ENCODE results near the gene GAS7. TPM values are rescaled to one million over a fixed set of nuclear protein-coding genes. Genes with fewer than 3 reads are reported as not detected.
A peak's percentile ranks its signal among the peaks of the same experiment; 100 is the strongest.
"Not testable (repeated sequence)": the region's sequence is repeated elsewhere in the genome, so short reads cannot be mapped to it uniquely, and the experiment has no call there.

The GAS7 gene
- polyA plus RNA-seq, 3 donors = 13.0 to 16.9 (median 16.9) TPM

DNA sequence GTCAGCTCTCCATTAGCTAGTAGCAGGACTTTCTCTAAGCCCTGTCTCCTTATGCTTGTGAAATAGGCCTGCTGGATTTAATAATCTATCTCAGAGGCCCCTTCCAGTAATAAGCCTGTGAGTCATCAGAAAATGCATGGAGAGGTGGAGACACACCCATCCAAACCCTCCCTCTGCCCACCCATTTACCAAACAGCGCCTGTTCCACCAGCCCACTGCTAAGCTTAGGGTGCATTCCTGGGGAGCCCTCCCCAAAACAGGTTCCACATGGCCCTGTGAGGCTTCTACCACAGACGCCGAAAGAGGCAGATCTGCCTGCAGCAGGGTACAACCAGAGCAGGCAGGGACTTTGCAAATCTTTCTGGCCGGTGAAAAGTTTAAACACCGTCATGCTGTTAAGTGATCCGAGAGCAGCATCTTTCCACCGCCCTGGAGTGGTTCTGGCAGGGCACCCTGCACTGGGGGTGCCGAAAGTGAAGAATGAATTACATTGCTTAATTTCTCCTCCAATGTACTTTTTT, 99.3 kb downstream of the GAS7 start:
- no peak for DNase-seq (ENCODE audit: extremely low read depth in 1 of 11, low read depth in 9 of 11, low spot score in 4 of 11)

DNA sequence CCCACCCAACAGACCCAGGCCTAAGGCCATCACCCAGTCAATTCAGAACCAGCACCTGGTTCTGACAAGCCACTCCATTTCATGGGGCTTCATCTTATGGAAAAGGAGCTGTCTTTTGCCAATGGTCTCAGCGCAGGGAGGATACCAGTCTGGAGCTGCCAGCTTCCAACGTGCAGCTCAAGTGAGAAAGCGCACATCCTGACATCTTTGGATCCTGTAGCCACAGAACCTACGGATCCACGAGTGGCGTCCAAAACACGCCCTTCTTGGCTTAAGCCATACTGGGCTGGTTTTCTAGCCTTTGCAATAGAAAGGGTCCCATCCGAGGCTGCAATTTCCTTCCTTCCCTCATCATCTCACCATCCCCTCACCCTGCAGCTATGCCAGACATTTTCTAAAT, 101.8 kb downstream of the GAS7 start:
- no peak for DNase-seq (ENCODE audit: extremely low read depth in 1 of 11, low read depth in 9 of 11, low spot score in 4 of 11)

DNA sequence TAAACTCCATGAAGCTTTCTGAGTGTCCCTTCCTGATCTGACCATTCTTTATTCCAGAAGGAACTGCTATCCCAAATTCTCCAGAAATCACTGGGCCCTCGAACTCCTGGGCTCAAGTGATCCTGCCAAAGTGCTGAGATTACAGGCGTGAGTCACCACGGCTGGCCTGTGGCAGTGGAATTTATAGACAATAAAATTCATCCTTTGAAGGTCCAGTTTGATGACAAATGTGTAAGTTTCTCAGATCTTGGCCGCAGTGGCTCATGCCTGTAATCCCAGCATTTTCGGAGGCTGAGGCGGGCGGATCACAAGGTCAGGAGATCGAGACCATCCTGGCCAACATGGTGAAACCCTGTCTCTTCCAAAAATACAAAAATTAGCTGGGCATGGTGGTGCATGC, 103.1 kb downstream of the GAS7 start:
- not testable (repeated sequence) for DNase-seq (ENCODE audit: extremely low read depth in 1 of 11, low read depth in 9 of 11, low spot score in 4 of 11)

GRCh38 chr17:10094797-10095196, 103.6 kb downstream of the GAS7 start:
- DNase-seq (ENCODE audit: extremely low read depth in 1 of 11, low read depth in 9 of 11, low spot score in 4 of 11) = no peak

GRCh38 chr17:10092595-10092994, 105.8 kb downstream of the GAS7 start:
- no peak for DNase-seq (ENCODE audit: extremely low read depth in 1 of 11, low read depth in 9 of 11, low spot score in 4 of 11)

DNA sequence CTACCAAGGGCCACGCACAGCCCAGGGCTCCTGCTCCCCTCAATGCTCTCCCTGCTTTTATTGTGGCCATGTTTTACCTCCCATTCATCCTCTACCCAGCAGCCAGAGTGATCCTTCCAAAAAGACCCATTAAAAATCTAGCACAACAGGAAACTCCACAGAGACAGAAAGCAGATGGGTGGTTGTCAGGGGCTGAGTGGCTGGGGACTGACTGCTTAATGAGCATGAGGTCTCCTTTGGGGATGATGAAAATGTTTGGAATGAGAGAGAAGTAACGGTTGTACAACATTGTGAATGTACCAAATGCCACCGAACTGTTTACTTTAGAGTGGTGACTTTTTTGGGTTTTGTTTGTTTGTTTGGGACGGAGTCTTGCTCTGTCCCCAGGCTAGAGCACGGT, 107.4 kb downstream of the GAS7 start:
- no peak for DNase-seq (ENCODE audit: extremely low read depth in 1 of 11, low read depth in 9 of 11, low spot score in 4 of 11)

DNA sequence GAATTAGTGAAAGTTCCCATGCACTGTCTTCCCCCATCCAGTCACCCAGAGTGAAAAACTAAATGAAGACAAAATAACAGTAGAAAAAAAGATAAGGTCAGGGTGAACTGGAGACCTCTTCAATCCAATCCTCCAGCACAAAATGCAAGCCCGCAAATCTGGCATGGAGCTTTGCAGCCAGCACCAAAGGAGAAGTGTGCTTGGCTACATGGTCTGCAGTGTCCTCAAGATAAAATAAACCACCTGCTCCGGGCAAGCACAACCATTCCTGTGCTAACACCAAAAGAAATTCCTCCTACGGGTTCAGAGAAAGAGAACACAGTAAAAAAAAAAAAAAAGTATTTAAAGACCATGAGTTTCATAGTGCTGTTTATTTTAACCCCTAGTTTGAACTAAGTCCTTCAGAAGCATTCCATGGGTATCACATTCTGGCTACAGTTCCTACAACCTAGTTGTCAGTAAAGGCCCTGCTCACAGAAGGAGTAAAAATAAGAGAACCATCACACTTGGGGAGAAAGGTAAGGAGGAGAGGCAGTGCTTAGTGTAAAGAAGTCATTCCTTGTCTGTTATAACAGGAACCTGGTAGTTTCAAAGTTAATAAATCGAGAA, 109.1 kb downstream of the GAS7 start:
- peak in 1 of 11 donors; percentile 34 for DNase-seq (ENCODE audit: extremely low read depth in 1 of 11, low read depth in 9 of 11, low spot score in 4 of 11)

- no peak for DNase-seq (ENCODE audit: extremely low read depth in 1 of 11, low read depth in 9 of 11, low spot score in 4 of 11)
Observed at GRCh38 chr17:10088444-10088843, 110.0 kb downstream of the GAS7 start.

GRCh38 chr17:10087355-10087754, 111.1 kb downstream of the GAS7 start:
- no peak for DNase-seq (ENCODE audit: extremely low read depth in 1 of 11, low read depth in 9 of 11, low spot score in 4 of 11)

DNA sequence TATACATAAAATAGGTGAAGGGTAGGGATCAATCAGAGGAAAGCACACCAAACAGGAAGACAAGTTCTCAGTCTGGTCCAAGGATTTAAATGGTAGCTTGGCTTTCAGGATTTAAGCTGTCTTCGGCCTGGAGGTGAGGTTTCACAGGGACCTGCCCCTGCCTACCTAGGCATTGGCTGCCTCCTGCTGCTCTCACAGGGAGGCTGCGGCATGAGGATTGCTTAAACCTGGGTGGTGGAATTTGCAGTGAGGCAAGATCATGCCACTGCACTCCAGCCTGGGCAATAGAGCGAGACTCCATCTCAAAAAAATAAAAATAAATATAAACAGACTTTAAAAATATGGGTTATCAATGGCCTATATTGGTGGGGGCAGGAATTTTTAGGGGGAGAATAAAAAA, 114.5 kb downstream of the GAS7 start:
- DNase-seq (ENCODE audit: extremely low read depth in 1 of 11, low read depth in 9 of 11, low spot score in 4 of 11) = no peak

GRCh38 chr17:10082795-10083194, 115.6 kb downstream of the GAS7 start:
- DNase-seq (ENCODE audit: extremely low read depth in 1 of 11, low read depth in 9 of 11, low spot score in 4 of 11) = no peak

DNA sequence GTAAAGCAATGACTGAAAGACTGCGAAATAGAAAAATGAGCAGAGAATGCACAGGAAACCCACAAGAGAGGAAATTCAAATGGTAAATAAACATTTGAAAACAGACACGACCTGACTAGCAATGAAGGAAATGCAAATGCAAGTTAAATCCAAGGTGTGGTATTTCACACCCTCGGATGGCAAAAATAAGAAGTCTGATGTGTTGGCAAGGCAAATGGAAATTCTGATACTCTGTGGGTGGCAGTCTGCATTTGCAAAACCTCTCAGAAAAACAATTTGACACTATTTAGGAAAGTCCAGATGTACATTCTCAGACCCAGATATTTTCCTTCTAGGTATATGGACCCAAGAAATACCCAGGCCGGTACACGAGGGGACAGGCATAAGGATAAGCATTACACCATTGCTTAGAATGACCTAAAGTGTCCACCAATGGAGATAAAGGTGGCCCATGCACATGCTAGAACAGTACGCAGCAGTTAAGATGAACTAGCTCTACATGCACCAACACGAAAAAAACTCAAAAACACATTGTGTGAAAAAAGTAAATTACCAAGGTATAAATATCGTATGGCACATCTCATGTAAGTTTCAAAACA, 116.7 kb downstream of the GAS7 start:
- no peak for DNase-seq (ENCODE audit: extremely low read depth in 1 of 11, low read depth in 9 of 11, low spot score in 4 of 11)

DNA sequence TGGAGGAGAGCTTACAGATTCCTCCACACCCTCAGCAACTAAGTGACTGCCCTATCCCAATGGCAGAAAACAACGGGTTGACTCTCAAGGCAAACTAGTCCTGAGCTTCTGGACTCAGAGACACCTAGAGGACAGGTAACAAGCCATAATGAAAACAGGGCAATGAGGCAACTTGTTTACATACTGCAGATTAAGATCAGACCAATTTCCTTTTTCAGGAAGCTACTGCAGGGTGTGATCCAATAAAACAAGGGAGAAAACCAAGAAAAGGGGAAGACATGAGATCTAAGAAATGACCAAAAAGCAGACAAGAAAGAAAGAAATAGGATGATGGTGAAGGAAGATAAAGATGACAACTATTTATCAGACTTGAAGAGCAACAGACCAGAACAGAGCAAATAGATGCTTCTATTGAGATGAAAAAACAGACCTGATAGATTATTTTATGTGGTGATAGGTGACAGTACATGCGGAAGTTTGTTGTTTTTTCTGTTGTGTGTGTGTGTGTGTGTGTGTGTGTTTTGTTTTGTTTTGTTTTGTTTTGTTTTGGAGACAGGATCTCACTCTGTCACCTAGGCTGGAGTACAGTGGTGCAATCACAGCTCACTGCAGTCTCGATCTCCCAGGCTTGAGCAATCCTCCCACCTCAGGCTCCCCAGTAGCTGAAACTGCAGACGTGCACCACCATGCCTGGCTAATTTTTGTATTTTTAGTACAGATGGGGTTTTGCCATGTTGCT, 120.7 kb downstream of the GAS7 start:
- no peak for DNase-seq (ENCODE audit: extremely low read depth in 1 of 11, low read depth in 9 of 11, low spot score in 4 of 11)

GRCh38 chr17:10075919-10076318, 122.5 kb downstream of the GAS7 start:
- no peak for DNase-seq (ENCODE audit: extremely low read depth in 1 of 11, low read depth in 9 of 11, low spot score in 4 of 11)

GRCh38 chr17:10073941-10074340, 124.5 kb downstream of the GAS7 start:
- DNase-seq (ENCODE audit: extremely low read depth in 1 of 11, low read depth in 9 of 11, low spot score in 4 of 11) = no peak

- no peak for DNase-seq (ENCODE audit: extremely low read depth in 1 of 11, low read depth in 9 of 11, low spot score in 4 of 11)
Observed at GRCh38 chr17:10072556-10073425, 125.6 kb downstream of the GAS7 start.

DNA sequence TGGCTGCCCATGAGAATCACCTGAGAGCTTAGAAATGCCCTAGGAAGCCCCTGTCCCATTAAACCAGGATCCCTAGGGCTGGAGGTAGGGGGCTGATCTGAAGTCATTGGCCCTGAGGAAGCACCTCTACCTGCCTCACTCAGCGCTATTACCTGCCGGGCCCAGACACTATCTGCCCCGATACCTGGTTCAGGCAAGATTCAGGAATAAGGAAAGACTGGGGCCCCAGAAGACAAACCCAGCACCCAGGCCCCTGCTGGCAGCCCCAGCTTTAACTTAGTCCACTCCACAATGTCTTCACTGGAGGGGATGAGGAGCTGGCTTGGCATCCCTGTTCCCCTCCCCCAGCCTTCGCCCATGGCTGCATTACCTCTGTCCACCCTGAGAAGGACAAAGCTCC, 126.3 kb downstream of the GAS7 start:
- no peak for DNase-seq (ENCODE audit: extremely low read depth in 1 of 11, low read depth in 9 of 11, low spot score in 4 of 11)

- no peak for DNase-seq (ENCODE audit: extremely low read depth in 1 of 11, low read depth in 9 of 11, low spot score in 4 of 11)
Observed at GRCh38 chr17:10071141-10071540, 127.3 kb downstream of the GAS7 start.

GRCh38 chr17:10070690-10071089, 127.7 kb downstream of the GAS7 start:
- DNase-seq (ENCODE audit: extremely low read depth in 1 of 11, low read depth in 9 of 11, low spot score in 4 of 11) = no peak

Data from renal cortex interstitium (tissue), 11 donors.